A549 (cell line): ENCODE data around the gene ZNF740. TPM values are rescaled to one million over a fixed set of nuclear protein-coding genes. Genes with fewer than 3 reads are reported as not detected.

ENCODE experiments used
- ATAC-seq, 2 experiments: fragments of 200-7000 bp in 1 of 2; fragments of >200 bp in 1 of 2; cut with Nextera tagmentation in 1 of 2; cut with Tn5 transposase in 1 of 2; 3 replicates each; pipeline versions ENCODE4 v1.8.0 to v1.9.1; 2018 to 2020; ENCODE audit warnings: mild to moderate bottlenecking in 1 of 2, moderate library complexity in 1 of 2
- CTCF ChIA-PET: fragments of 300-600 bp; sonication (Branson Sonifier 250); formaldehyde crosslinking; extraction: SDS; loops from one replicate; lab custom pipeline; 2021; ENCODE audit warnings: antibody characterized with exemption, inconsistent platforms; lab: Yijun Ruan, JAX
- POLR2A ChIA-PET: fragments of 350-600 bp; formaldehyde crosslinking; extraction: SDS; loops from one replicate; lab custom pipeline; 2021; ENCODE audit warnings: antibody characterized with exemption, inconsistent platforms; lab: Yijun Ruan, JAX
- DNase-seq, 2 experiments: peaks; one replicate each; pipeline versions ENCODE4 v3.0.0 to v3.0.0-alpha.2; 2011 to 2016; ENCODE audit warnings: low read depth in 1 of 2, low spot score in 1 of 2
- FAIRE-seq: peaks from 2 replicates; lab custom pipeline; 2011; peaks lifted over from hg19 to GRCh38; lab: Jason Lieb, UNC
- H3K27ac ChIP-seq, 2 experiments: fragments of >200 bp; sonication (Bioruptor Twin); formaldehyde crosslinking; 3 replicates each; pipeline ENCODE4 v1.5.1; 2016 to 2017
- H3K4me1 ChIP-seq: fragments of >200 bp; sonication (Bioruptor Twin); formaldehyde crosslinking; 3 replicates; pipeline ENCODE4 v1.6.1; 2016
- H3K4me2 ChIP-seq: fragments of >200 bp; sonication (Bioruptor Twin); formaldehyde crosslinking; 3 replicates; pipeline ENCODE4 v1.6.1; 2016
- H3K4me3 ChIP-seq: fragments of >200 bp; sonication (Bioruptor Twin); formaldehyde crosslinking; 3 replicates; pipeline ENCODE4 v1.5.1; 2016
- H3K9me3 ChIP-seq: fragments of >200 bp; sonication (Bioruptor Twin); formaldehyde crosslinking; 3 replicates; pipeline ENCODE4 v1.6.1; 2016
- ATOH8 ChIP-seq: fragments of 250-450 bp; sonication (Bioruptor Pico); IDR thresholded peaks from 2 replicates; pipeline ENCODE4 v1.5.0; 2020; ENCODE audit warnings: low read depth, mild to moderate bottlenecking, moderate library complexity
- BCL3 ChIP-seq: fragments of >200 bp; sonication (Bioruptor Twin); formaldehyde crosslinking; IDR thresholded peaks from 3 replicates; pipeline ENCODE4 v1.6.1; 2016
- CBX2 ChIP-seq: fragments of 200-600 bp; sonication (generic); IDR thresholded peaks from 2 replicates; pipeline ENCODE4 v1.6.1; 2016; ENCODE audit warnings: low read depth, mild to moderate bottlenecking, borderline replicate concordance
- CEBPB ChIP-seq, 2 experiments: fragments of >200 bp in 1 of 2; sonication (Bioruptor Twin) in 1 of 2; formaldehyde crosslinking in 1 of 2; IDR thresholded peaks; 2 replicates each; pipeline ENCODE4 v1.6.1; 2012 to 2016
- CHD2 ChIP-seq: fragments of 150-350 bp; IDR thresholded peaks from 2 replicates; pipeline ENCODE4 v1.6.1; 2014; ENCODE audit warnings: low read length; ENCODE audit not compliant: partially characterized antibody
- CHD4 ChIP-seq: fragments of 200-600 bp; sonication (generic); IDR thresholded peaks from 2 replicates; pipeline ENCODE4 v1.6.1; 2016; ENCODE audit warnings: antibody characterized with exemption, mild to moderate bottlenecking, borderline replicate concordance
- EHMT2 ChIP-seq: fragments of 200-600 bp; sonication (generic); IDR thresholded peaks from 2 replicates; pipeline ENCODE4 v1.6.1; 2016; ENCODE audit warnings: antibody characterized with exemption, low read depth, mild to moderate bottlenecking, moderate library complexity
- FOSL2 ChIP-seq, 2 experiments: fragments of 450-650 bp in 1 of 2; fragments of >200 bp in 1 of 2; sonication (Bioruptor Twin) in 1 of 2; formaldehyde crosslinking; IDR thresholded peaks; 2 replicates each; pipeline versions ENCODE4 v1.5.0 to v1.6.1; 2016 to 2020; ENCODE audit warnings: mild to moderate bottlenecking in 1 of 2, moderate library complexity in 1 of 2
- HEYL ChIP-seq: fragments of 250-450 bp; sonication (Bioruptor Pico); IDR thresholded peaks from 2 replicates; pipeline ENCODE4 v1.8.0; 2021; ENCODE audit warnings: mild to moderate bottlenecking, moderate library complexity
- HOXA7 ChIP-seq: fragments of 250-450 bp; sonication (Bioruptor Pico); IDR thresholded peaks from 2 replicates; pipeline ENCODE4 v1.5.0; 2020; ENCODE audit warnings: mild to moderate bottlenecking, moderate library complexity
- JUNB ChIP-seq: fragments of >200 bp; sonication (Bioruptor Twin); formaldehyde crosslinking; IDR thresholded peaks from 2 replicates; pipeline ENCODE4 v1.6.1; 2016
- MAZ ChIP-seq: fragments of 150-350 bp; IDR thresholded peaks from 2 replicates; pipeline ENCODE4 v1.6.1; 2014; ENCODE audit warnings: antibody characterized with exemption, low read depth, low read length, borderline replicate concordance
- POLR2A ChIP-seq: IDR thresholded peaks from 2 replicates; pipeline ENCODE4 v1.6.1; 2012; ENCODE audit warnings: mild to moderate bottlenecking, low read length
- RARB ChIP-seq: fragments of 250-450 bp; sonication (Bioruptor Pico); IDR thresholded peaks from 2 replicates; pipeline ENCODE4 v1.8.0; 2021; ENCODE audit warnings: mild to moderate bottlenecking, moderate library complexity
- RCOR1 ChIP-seq: fragments of 150-350 bp; IDR thresholded peaks from 2 replicates; pipeline ENCODE4 v1.6.1; 2014; ENCODE audit warnings: antibody characterized with exemption, low read length, low read depth
- SREBF2 ChIP-seq: fragments of 450-650 bp; IDR thresholded peaks from 2 replicates; pipeline ENCODE4 v1.6.1; 2014; ENCODE audit warnings: mild to moderate bottlenecking, moderate library complexity
- ZC3H11A ChIP-seq: fragments of 450-650 bp; IDR thresholded peaks from 2 replicates; pipeline ENCODE4 v1.6.1; 2014; ENCODE audit warnings: antibody characterized with exemption, mild to moderate bottlenecking
- ZFP36 ChIP-seq: fragments of 450-650 bp; IDR thresholded peaks from 2 replicates; pipeline ENCODE4 v1.6.1; 2014; ENCODE audit warnings: borderline replicate concordance; ENCODE audit not compliant: partially characterized antibody
- WGBS: methylation state at CpG from one replicate; pipeline ENCODE4 v1.1.6; 2017; ENCODE audit errors: missing lambda C conversion rate; 5-methylcytosine and 5-hydroxymethylcytosine counted together
- polyA plus RNA-seq, 4 experiments: library from polyadenylated mRNA; depleted of rRNA in 3 of 4; stranded (reverse); fragments of >200 nt; fragmentation: RNase III in 1 of 4; extraction: RNeasy Plus Mini Kit Qiagen cat#74134 plus additional on column Dnase treatment in 1 of 4; gene quantifications; 2 replicates in 3 of 4; 3 replicates in 1 of 4; pipeline ENCODE4 v1.2.3, GENCODE V29; 2011 to 2017

The ZNF740 gene
- polyA plus RNA-seq, 2 of the 4 experiments (the other 2 are of a cell fraction): 15.1 to 28.8 TPM

- DNase-seq (no peak), ATAC-seq (no peak), FAIRE-seq (no peak)
- TF ChIP-seq BCL3: no peak
- no peak for TF ChIP-seq JUNB
- no peak for TF ChIP-seq ZC3H11A
- TF ChIP-seq ATOH8 (CRISPR knock-in tag): no peak
- no peak for TF ChIP-seq CBX2
- TF ChIP-seq HEYL (CRISPR knock-in tag): no peak
- no peak for TF ChIP-seq EHMT2
- TF ChIP-seq ZFP36: no peak
- no peak for TF ChIP-seq CEBPB (IDR thresholded peaks at IDR 0.05)
- TF ChIP-seq POLR2A: no peak
- TF ChIP-seq SREBF2: no peak
- TF ChIP-seq FOSL2 (IDR thresholded peaks at IDR 0.05): no peak
- no peak for TF ChIP-seq FOSL2 (CRISPR knock-in tag; IDR thresholded peaks at IDR 0.05)
- H3K4me3 ChIP-seq: no peak overlapping the region
- ChIA-PET CTCF (interaction anchor here (0.5 to 3.9 kb wide), 5 partner anchors 12 to 251 kb away, joined by 3 to 39 read pairs (median 3); partner anchors contain the start of gene SPRYD3), POLR2A (no interaction called here)
- peaks cover 41% of the 10 kb centered on the region for H3K4me1 ChIP-seq
- no peaks in the 10 kb centered on the region for H3K9me3 ChIP-seq
- no peak overlapping the region for H3K27ac ChIP-seq
- H3K4me2 ChIP-seq: no peak overlapping the region
- 78% methylated on average over 1 of the region's 1 CpG for WGBS
These were observed 47.3 kb downstream of the ZNF740 start for GRCh38 chr12:53227836-53228235.

- H3K27ac ChIP-seq: no peak overlapping the region
- ATAC-seq: no peak
- TF ChIP-seq POLR2A: no peak
- TF ChIP-seq ZC3H11A: no peak
- H3K9me3 ChIP-seq: no peaks in the 10 kb centered on the region
- ChIA-PET CTCF (interaction anchor here (0.6 to 3.9 kb wide), 8 partner anchors 12 to 92 kb away, joined by 3 to 39 read pairs (median 4); partner anchors contain the start of gene AAAS), POLR2A (interaction anchor here (1.2 kb wide), 1 partner anchor 8 kb away, joined by 3 read pairs; no protein-coding TSS in a partner anchor)
- no peak overlapping the region for H3K4me2 ChIP-seq
- 91% methylated on average over 2 of the region's 2 CpGs for WGBS
- peaks cover 41% of the 10 kb centered on the region for H3K4me1 ChIP-seq
- H3K4me3 ChIP-seq: no peak overlapping the region
- FAIRE-seq: no peak
- DNase-seq: no peak
These were observed 48.9 kb downstream of the ZNF740 start for GRCh38 chr12:53229454-53229853.

- no peak for DNase-seq
- no peak for TF ChIP-seq MAZ
- peak overlapping the region; percentile 97; the same call in 2 of the 3 replicates for H3K4me2 ChIP-seq
- ChIA-PET CTCF (interaction anchor here (1.0 to 3.9 kb wide), 6 partner anchors 17 to 91 kb away, joined by 3 to 39 read pairs (median 5); partner anchors contain the start of gene AAAS), POLR2A (interaction anchor here (1.2 kb wide), 1 partner anchor 9 kb away, joined by 3 read pairs; no protein-coding TSS in a partner anchor)
- peak overlapping the region in 1 of 2 experiments; percentile 92; a peak in 2 of 6 replicates for H3K27ac ChIP-seq
- H3K4me1 ChIP-seq: peaks cover 36% of the 10 kb centered on the region
- H3K9me3 ChIP-seq: no peaks in the 10 kb centered on the region
- no peak overlapping the region for H3K4me3 ChIP-seq
- FAIRE-seq: no peak
- WGBS: 85% methylated on average over 7 of the region's 10 CpGs
- no peak for ATAC-seq
These were observed 49.8 kb downstream of the ZNF740 start for GRCh38 chr12:53230108-53230845.

GRCh38 chr12:53231671-53231920 is 51.1 kb downstream of the ZNF740 start:
- ATAC-seq (peak in 1 of 2 experiments; percentile 33; a peak in 3 of 6 replicates), DNase-seq (no peak), FAIRE-seq (no peak)
- Histone ChIP-seq H3K4me3 (peak overlapping the region; percentile 69), H3K4me2 (peak overlapping the region; percentile 97), H3K9me3 (no peaks in the 10 kb centered on the region), H3K4me1 (peaks cover 36% of the 10 kb centered on the region), H3K27ac (peak overlapping the region; percentile 84 to 92)
- ChIA-PET POLR2A (no interaction called here), CTCF (interaction anchor here (1.4 kb wide), 1 partner anchor 50 kb away, joined by 3 read pairs; no protein-coding TSS in a partner anchor)
- WGBS: 10% methylated on average over 4 of the region's 9 CpGs
- no peak for TF ChIP-seq CHD2
- TF ChIP-seq POLR2A: no peak
- no peak for TF ChIP-seq RARB (CRISPR knock-in tag)
- no peak for TF ChIP-seq BCL3
- no peak for TF ChIP-seq RCOR1
- no peak for TF ChIP-seq CHD4
- TF ChIP-seq HOXA7 (CRISPR knock-in tag): no peak
